RWPE1 (cell line): ENCODE data around the gene UST.

Source experiments
- CTCF ChIA-PET: fragments of 350-600 bp; sonication (Branson Sonifier 250); formaldehyde crosslinking; extraction: SDS; loops from one replicate; lab custom pipeline; 2021; lab: Yijun Ruan, JAX
- POLR2A ChIA-PET: fragments of 400-600 bp; formaldehyde crosslinking; extraction: SDS; loops from one replicate; lab custom pipeline; 2020; ENCODE audit warnings: antibody characterized with exemption; ENCODE audit not compliant: low non-redundant PET; lab: Yijun Ruan, JAX
- DNase-seq: peaks from one replicate; pipeline ENCODE4 v3.0.0; 2012; ENCODE audit warnings: low spot score
- H3K27ac ChIP-seq: fragments of 450-650 bp; 2 replicates; pipeline ENCODE4 v1.5.1; 2017
- TF ChIP-seq, protein P1 (sequence below): fragments of 450-650 bp; conservative IDR thresholded peaks from 2 replicates; pipeline ENCODE4 v1.5.1; 2017; ENCODE audit warnings: low read depth, mild to moderate bottlenecking

The UST gene

DNA sequence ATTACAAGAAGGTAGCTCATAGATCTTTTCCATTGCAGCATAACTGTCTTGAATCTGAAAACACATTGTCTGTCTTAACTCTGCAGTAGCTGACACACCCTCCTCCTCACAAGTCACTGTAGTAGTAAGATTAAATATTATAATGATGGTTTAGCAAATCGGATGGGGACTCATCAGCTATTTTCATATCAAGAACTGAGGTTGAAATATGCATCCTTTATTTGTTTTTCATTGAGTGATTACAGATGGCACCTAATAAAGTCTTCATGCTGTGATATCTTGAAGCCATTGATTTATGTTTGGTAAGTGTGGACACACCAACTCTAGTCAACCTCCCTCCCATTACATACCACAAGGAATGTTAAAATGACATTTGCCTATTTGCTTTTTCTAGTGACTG is 303.3 kb downstream of the UST start:
- ChIA-PET POLR2A (no interaction called here), CTCF (no interaction called here)
- no peak for DNase-seq
- no peak overlapping the region for H3K27ac ChIP-seq
- TF ChIP-seq, protein P1, sequence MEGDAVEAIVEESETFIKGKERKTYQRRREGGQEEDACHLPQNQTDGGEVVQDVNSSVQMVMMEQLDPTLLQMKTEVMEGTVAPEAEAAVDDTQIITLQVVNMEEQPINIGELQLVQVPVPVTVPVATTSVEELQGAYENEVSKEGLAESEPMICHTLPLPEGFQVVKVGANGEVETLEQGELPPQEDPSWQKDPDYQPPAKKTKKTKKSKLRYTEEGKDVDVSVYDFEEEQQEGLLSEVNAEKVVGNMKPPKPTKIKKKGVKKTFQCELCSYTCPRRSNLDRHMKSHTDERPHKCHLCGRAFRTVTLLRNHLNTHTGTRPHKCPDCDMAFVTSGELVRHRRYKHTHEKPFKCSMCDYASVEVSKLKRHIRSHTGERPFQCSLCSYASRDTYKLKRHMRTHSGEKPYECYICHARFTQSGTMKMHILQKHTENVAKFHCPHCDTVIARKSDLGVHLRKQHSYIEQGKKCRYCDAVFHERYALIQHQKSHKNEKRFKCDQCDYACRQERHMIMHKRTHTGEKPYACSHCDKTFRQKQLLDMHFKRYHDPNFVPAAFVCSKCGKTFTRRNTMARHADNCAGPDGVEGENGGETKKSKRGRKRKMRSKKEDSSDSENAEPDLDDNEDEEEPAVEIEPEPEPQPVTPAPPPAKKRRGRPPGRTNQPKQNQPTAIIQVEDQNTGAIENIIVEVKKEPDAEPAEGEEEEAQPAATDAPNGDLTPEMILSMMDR = no peak

DNA sequence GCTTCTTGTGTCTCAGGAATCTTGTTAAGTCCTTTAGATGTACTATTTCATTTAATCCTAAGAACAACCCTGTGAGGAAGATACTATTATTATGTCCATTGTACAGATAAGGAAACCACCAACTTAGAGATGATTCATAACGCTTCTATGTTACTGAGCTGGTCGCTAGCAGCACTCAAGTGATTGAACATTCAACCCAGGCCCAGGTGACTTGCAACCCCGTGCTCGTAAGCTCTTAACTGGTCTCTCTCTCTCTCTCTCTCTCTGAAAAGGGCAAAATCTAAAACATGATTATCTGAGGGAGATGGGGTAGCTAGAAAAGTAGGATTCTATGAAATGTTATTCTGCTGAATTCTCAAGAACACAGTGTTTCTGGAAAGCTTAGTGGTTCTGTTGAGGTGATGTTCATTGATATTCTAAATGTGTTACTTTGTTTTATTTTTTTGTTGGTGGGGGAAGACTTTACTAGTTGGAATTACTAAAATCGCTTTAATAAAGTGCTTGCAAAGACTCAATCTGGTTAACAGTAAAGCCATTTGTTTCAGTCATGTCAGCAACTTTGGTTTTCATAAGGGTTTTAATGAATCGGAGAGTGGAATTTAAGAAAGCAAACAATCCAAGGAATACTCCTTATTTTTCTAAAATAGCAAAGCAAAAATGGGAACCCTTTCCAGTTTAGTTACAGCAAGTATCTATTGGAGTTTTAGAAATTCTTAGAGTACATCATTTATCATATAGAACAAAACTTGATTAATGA is 305.7 kb downstream of the UST start:
- no peak overlapping the region for H3K27ac ChIP-seq
- TF ChIP-seq, protein P1 = no peak
- ChIA-PET CTCF (interaction anchor here (0.7 to 1.2 kb wide), 3 partner anchors 12 to 379 kb away, joined by 3 read pairs; no protein-coding TSS in a partner anchor), POLR2A (no interaction called here)
- no peak for DNase-seq

DNA sequence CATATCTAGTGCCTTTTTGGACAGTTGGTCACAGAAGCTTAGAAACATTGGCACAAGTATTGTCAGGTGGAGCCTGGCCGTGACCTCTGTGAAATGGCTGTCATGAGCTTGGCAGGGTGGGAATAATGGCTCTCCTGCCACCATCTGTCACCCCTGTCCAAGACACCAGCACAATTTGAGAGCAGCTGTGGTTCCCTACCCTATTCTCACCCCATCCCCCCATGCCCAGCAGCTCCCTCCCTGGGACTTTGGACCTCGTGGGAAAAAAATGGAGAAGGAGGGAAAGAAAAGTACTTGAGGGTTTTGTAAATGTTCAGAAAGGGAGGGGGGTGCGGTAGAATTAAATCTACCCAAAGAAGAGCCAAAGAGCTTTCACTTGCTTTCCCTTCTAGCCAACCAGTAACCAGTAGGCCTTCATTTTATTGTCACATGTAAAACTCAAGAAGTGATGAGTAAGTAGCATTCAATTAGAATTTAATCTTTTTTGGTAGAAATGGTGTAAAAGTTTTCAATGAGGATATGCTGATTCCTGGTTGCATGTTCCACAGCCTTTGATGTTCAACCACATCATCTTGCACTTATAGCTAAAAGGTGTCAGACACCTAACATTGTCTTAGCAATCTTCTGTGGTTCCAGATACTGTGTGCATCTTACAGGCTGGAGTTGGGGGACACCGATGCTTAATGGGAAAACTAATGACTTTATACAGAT is 307.2 kb downstream of the UST start:
- DNase-seq = no peak
- POLR2A ChIA-PET = no interaction called here
- TF ChIP-seq, protein P1 = no peak
- H3K27ac ChIP-seq = no peak overlapping the region
- CTCF ChIA-PET = interaction anchor here (0.6 to 0.7 kb wide), 2 partner anchors 286 to 1231 kb away, joined by 3 to 4 read pairs; no protein-coding TSS in a partner anchor

DNA sequence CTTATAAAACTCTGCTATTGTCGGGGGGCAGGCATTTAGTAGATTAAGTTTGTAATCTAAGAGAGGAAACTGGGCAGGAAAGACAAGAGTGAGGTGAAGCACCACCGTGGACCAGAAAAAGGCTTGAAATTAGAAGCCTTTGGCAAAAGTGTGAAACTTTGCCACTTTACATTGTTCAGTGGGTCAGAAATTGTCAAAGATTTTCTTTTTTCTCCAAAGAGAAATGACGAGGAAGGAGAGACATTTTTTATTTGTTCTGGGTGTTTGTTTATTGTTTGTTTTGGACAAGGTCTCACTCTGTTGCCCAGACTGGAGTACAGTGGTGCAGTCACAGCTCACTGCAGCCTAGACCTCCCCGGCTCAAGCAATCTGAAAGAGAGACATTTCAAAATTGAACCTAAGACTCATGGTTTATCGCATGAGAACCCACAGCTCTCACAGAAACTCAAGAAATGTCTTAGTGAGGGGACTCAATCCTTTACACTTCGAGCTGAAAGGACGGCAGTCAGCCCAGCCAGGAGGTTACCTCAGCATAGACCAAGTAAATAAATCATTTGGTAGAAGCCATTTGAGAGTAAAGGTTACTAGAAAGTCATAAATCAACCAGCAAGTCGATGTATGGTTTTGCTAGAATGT is 307.8 kb downstream of the UST start:
- TF ChIP-seq, protein P1 = no peak
- no peak for DNase-seq
- ChIA-PET POLR2A (no interaction called here), CTCF (interaction anchor here (0.7 kb wide), 1 partner anchor 285 kb away, joined by 3 read pairs; no protein-coding TSS in a partner anchor)
- no peak overlapping the region for H3K27ac ChIP-seq

DNA sequence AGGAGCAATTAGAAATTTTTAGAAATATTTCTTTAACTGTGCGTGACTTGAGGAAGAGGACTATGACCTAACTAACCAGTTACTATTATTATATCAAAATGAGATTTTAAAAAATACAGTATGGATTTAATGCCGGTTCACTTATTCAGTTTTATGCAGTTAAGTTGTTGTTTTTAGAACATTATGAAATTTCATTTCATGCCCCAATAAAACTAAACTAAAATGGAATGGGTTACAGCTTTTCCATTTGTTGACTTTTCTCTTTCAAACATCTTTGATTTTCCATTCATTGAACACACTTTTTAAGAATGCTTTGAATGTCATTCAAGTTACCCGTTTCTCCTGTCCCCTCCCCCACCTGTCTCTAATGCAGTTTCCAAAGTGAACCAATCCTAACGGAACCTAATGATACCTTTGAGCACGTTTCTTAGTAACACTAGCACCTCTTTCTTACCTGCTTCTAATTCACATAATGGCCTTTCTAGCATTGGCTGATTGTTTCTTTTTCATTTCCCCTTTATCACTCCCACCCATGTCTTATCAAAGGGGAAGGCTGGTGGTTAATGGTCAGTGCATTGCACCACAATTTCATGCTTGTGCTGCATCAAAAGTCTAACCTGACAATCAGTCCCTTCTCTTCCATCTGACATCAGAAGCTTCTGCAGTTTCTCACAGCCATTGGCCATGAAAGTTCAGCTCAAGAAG is 308.5 kb downstream of the UST start:
- ChIA-PET CTCF (no interaction called here), POLR2A (no interaction called here)
- no peak for DNase-seq
- H3K27ac ChIP-seq = no peak overlapping the region
- TF ChIP-seq, protein P1 = no peak
